Sigmoid colon (tissue), 7 donors: ENCODE measurements around the gene ZRANB3. TPM values are rescaled to one million over a fixed set of nuclear protein-coding genes. Genes with fewer than 3 reads are reported as not detected.

Experiments used
- DNase-seq: peaks from one replicate; pipeline ENCODE4 v3.0.0-alpha.2; 2019
- H3K27ac ChIP-seq, 4 donors: fragments of 200-600 bp; sonication (generic); one replicate each; pipeline ENCODE4 v1.5.1; 2016 to 2019; ENCODE audit warnings: mild to moderate bottlenecking in 1 of 4
- H3K27me3 ChIP-seq, 3 donors: fragments of 200-600 bp; sonication (generic); one replicate each; pipeline ENCODE4 v1.5.1; 2019; ENCODE audit warnings: mild to moderate bottlenecking in 1 of 3
- H3K36me3 ChIP-seq, 4 donors: fragments of 200-600 bp; sonication (generic); one replicate each; pipeline ENCODE4 v1.5.1; 2016 to 2019
- H3K4me1 ChIP-seq, 4 donors: fragments of 200-600 bp; sonication (generic); one replicate each; pipeline ENCODE4 v1.5.1; 2017 to 2019
- H3K4me3 ChIP-seq, 4 donors: fragments of 200-600 bp; sonication (generic); one replicate each; pipeline ENCODE4 v1.5.1; 2017 to 2019; ENCODE audit warnings: mild to moderate bottlenecking in 2 of 4, moderate library complexity in 1 of 4
- H3K9me3 ChIP-seq, 4 donors: fragments of 200-600 bp in 3 of 4; sonication (generic) in 3 of 4; one replicate each; pipeline versions ENCODE4 v1.5.1 to v1.6.1; 2013 to 2019
- EP300 ChIP-seq, 4 donors: sonication (generic); formaldehyde crosslinking; IDR thresholded peaks; one replicate each; pipeline ENCODE4 v1.6.1; 2017; ENCODE audit warnings: antibody characterized with exemption in 4 of 4
- POLR2A ChIP-seq, 2 donors: fragments of 450-650 bp; IDR thresholded peaks; one replicate each; pipeline ENCODE4 v1.6.1; 2016; ENCODE audit warnings: antibody characterized with exemption in 2 of 2, mild to moderate bottlenecking in 2 of 2, moderate library complexity in 2 of 2
- POLR2AphosphoS5 ChIP-seq, 4 donors: sonication (generic); formaldehyde crosslinking; IDR thresholded peaks; one replicate each; pipeline ENCODE4 v1.6.1; 2017; ENCODE audit warnings: antibody characterized with exemption in 4 of 4
- WGBS, 2 donors: extraction: QIAGEN DNeasy Blood & Tissue Kit; methylation state at CpG; one replicate each; pipeline ENCODE4 v1.1.7; 2013; 5-methylcytosine and 5-hydroxymethylcytosine counted together
- intact Hi-C: fragments of 100-400 bp; cut with DNase I; formaldehyde crosslinking; loops from one replicate; pipeline ENCODE4 v1.15.1; 2023
- polyA plus RNA-seq, 3 donors: library from polyadenylated mRNA; stranded (reverse); fragments of 200-250 nt; gene quantifications; one replicate each; pipeline ENCODE4 v1.2.3, GENCODE V29; 2013
- total RNA-seq, 4 donors: library from RNA; depleted of rRNA; stranded (reverse); fragments of >200 nt; gene quantifications; one replicate each; pipeline ENCODE4 v1.1.0, GENCODE V29; 2016
- TF ChIP-seq, protein P1 (sequence below), 4 experiments: fragments of 450-650 bp in 3 of 4; fragments of 200-600 bp in 1 of 4; IDR thresholded peaks; one replicate each; pipeline ENCODE4 v1.5.1; 2016 to 2019; ENCODE audit warnings: antibody characterized with exemption in 4 of 4, mild to moderate bottlenecking in 3 of 4, moderate library complexity in 2 of 4
- donor health status: healthy with polysubstance abuse.
- donor health status: Bipolar disorder and iron deficiency.
- donor health status: healthy.

ZRANB3 gene
- total and polyA plus RNA-seq, 7 donors, result 1.2 to 7.2 (median 3.1) TPM

- WGBS, 2 donors, result 89 to 91% methylated on average over 8 of the region's 8 CpGs
- Histone ChIP-seq H3K9me3 (peaks cover 0 to 2% (median 0%) of the 10 kb centered on the region in 4 donors), H3K27me3 (no peaks in the 10 kb centered on the region), H3K27ac (no peak overlapping the region), H3K36me3 (peaks cover 0 to 5% (median 0%) of the 10 kb centered on the region in 4 donors), H3K4me1 (no peaks in the 10 kb centered on the region), H3K4me3 (no peak overlapping the region)
- no peak for DNase-seq
- TF ChIP-seq POLR2A (IDR thresholded peaks at IDR 0.05) (no peak), POLR2AphosphoS5 (IDR thresholded peaks at IDR 0.05) (no peak), EP300 (IDR thresholded peaks at IDR 0.05) (no peak)
- TF ChIP-seq, protein P1, sequence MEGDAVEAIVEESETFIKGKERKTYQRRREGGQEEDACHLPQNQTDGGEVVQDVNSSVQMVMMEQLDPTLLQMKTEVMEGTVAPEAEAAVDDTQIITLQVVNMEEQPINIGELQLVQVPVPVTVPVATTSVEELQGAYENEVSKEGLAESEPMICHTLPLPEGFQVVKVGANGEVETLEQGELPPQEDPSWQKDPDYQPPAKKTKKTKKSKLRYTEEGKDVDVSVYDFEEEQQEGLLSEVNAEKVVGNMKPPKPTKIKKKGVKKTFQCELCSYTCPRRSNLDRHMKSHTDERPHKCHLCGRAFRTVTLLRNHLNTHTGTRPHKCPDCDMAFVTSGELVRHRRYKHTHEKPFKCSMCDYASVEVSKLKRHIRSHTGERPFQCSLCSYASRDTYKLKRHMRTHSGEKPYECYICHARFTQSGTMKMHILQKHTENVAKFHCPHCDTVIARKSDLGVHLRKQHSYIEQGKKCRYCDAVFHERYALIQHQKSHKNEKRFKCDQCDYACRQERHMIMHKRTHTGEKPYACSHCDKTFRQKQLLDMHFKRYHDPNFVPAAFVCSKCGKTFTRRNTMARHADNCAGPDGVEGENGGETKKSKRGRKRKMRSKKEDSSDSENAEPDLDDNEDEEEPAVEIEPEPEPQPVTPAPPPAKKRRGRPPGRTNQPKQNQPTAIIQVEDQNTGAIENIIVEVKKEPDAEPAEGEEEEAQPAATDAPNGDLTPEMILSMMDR (IDR thresholded peaks at IDR 0.05), result no peak
- intact Hi-C loops, result no loop called here
Measured at GRCh38 chr2:135182190-135182589, 348.8 kb downstream of the ZRANB3 start.

- H3K9me3 ChIP-seq, result no peaks in the 10 kb centered on the region
- no peak overlapping the region for H3K27ac ChIP-seq
- H3K4me1 ChIP-seq, result no peaks in the 10 kb centered on the region
- no peaks in the 10 kb centered on the region for H3K27me3 ChIP-seq
- intact Hi-C loops, result no loop called here
- DNase-seq, result no peak
- TF ChIP-seq, protein P1 (IDR thresholded peaks at IDR 0.05), result no peak
- no peak for TF ChIP-seq EP300 (IDR thresholded peaks at IDR 0.05)
- TF ChIP-seq POLR2AphosphoS5 (IDR thresholded peaks at IDR 0.05), result no peak
- TF ChIP-seq POLR2A (IDR thresholded peaks at IDR 0.05), result no peak
- WGBS, 2 donors, result 88 to 91% methylated on average over 1 of the region's 1 CpG
- H3K36me3 ChIP-seq, result peaks cover 0 to 29% (median 0%) of the 10 kb centered on the region in 4 donors
- H3K4me3 ChIP-seq, result no peak overlapping the region
Measured at GRCh38 chr2:135179689-135180088, 351.3 kb downstream of the ZRANB3 start.

DNA sequence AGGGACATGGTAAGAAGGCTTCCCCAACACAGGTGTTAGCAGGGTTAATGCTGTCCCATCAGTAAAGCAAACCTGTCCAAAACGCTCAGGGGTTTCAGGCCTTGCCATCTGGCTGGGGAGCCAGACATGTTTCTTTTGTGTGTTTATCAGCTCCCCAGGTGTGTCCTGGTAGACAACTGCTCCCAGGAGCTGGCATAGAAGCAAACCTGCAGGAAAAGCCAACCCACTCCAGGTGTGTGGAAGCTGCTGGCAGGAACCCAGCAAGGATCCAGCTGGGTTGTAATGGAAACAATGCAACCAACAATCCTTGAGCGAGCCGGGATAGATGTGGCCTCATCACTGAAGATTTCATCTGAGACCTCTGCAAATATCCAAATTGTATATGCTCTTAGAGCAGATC, 355.8 kb downstream of the ZRANB3 start:
- H3K9me3 ChIP-seq, result no peaks in the 10 kb centered on the region
- intact Hi-C loops, result no loop called here
- H3K4me3 ChIP-seq, result no peak overlapping the region
- TF ChIP-seq, protein P1 (IDR thresholded peaks at IDR 0.05), result no peak
- TF ChIP-seq EP300 (IDR thresholded peaks at IDR 0.05), result no peak
- H3K4me1 ChIP-seq, result no peaks in the 10 kb centered on the region
- H3K36me3 ChIP-seq, result peaks cover 4 to 56% (median 9%) of the 10 kb centered on the region in 4 donors
- H3K27me3 ChIP-seq, result no peaks in the 10 kb centered on the region
- no peak overlapping the region for H3K27ac ChIP-seq
- 83 to 94% methylated on average over 3 of the region's 3 CpGs for WGBS, 2 donors
- no peak for DNase-seq

- intact Hi-C loops, result no loop called here
- no peak for DNase-seq
- Histone ChIP-seq H3K27me3 (no peaks in the 10 kb centered on the region), H3K27ac (no peak overlapping the region), H3K4me3 (no peak overlapping the region), H3K36me3 (peaks cover 4 to 60% (median 11%) of the 10 kb centered on the region in 4 donors), H3K4me1 (no peaks in the 10 kb centered on the region), H3K9me3 (no peaks in the 10 kb centered on the region)
- no peak for TF ChIP-seq EP300 (IDR thresholded peaks at IDR 0.05)
- no peak for TF ChIP-seq POLR2AphosphoS5 (IDR thresholded peaks at IDR 0.05)
- TF ChIP-seq, protein P1 (IDR thresholded peaks at IDR 0.05), result no peak
- no peak for TF ChIP-seq POLR2A (IDR thresholded peaks at IDR 0.05)
- WGBS, 2 donors, result 98 to 99% methylated on average over 6 of the region's 6 CpGs
Measured at GRCh38 chr2:135174810-135175093, 356.3 kb downstream of the ZRANB3 start.

DNA sequence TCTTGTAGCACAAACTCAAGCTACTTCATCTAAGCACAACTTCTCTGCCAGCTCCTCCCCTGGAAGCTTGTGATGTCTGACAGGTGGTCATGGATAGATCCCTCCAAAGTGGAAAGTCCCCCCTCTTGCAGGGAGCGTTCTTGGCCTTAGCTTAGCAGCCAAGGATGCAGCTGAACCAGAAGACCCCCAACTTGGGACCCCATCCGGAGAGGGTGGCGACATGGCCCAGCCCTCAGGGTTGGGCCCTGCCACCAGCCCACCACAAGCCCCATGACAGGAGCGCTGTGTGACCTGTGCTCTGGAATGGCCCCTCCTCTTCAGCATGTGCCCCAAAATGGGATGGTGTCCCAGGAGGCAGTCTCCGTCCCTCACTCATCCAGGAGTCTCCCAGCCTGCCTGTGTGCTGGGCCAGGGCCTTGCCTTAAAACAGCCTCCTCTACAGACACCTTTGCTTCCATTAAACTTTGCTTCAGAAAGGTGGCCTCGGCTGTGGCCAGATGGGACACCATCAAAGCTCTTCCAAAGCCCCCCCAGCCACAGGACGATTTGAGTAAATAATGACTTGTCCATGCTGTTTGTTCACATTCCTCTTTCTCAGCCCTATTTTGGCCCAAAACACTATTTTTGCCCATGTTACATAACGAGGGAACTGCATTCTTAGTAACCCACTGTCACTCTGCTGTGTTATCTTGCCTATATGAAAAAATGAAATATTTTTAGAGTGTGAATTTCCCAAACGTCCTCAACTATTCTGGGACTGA, 356.8 kb downstream of the ZRANB3 start:
- H3K4me1 ChIP-seq, result no peaks in the 10 kb centered on the region
- no peak overlapping the region for H3K4me3 ChIP-seq
- intact Hi-C loops, result no loop called here
- no peaks in the 10 kb centered on the region for H3K9me3 ChIP-seq
- peaks cover 4 to 65% (median 16%) of the 10 kb centered on the region in 4 donors for H3K36me3 ChIP-seq
- no peak for TF ChIP-seq POLR2A (IDR thresholded peaks at IDR 0.05)
- no peak for TF ChIP-seq EP300 (IDR thresholded peaks at IDR 0.05)
- no peak for TF ChIP-seq POLR2AphosphoS5 (IDR thresholded peaks at IDR 0.05)
- TF ChIP-seq, protein P1 (IDR thresholded peaks at IDR 0.05), result no peak
- no peak for DNase-seq
- no peaks in the 10 kb centered on the region for H3K27me3 ChIP-seq
- no peak overlapping the region for H3K27ac ChIP-seq
- 92 to 94% methylated on average over 9 of the region's 9 CpGs for WGBS, 2 donors
